Endothelial cell of umbilical vein (primary cell): ENCODE results near the gene PPP1R9A. TPM values are rescaled to one million over a fixed set of nuclear protein-coding genes. Genes with fewer than 3 reads are reported as not detected.

Experiments
- BruUV-seq: library from RNA; stranded (reverse); fragments of 400-500 nt; replicated peaks from 2 replicates; lab custom pipeline; 2021; lab: Mats Ljungman, UMichigan
- CTCF ChIA-PET: fragments of 300-600, 350-600 bp; sonication (Branson Sonifier 250); formaldehyde crosslinking; loops from one replicate; lab custom pipeline; 2021; ENCODE audit warnings: antibody characterized with exemption, inconsistent platforms; lab: Charles Lee
- POLR2A ChIA-PET: fragments of 300-600, 350-600 bp; sonication (Branson Sonifier 250); formaldehyde crosslinking; loops from one replicate; lab custom pipeline; 2021; ENCODE audit warnings: antibody characterized with exemption, inconsistent platforms; lab: Charles Lee
- DNase-seq: peaks from one replicate; pipeline ENCODE4 v3.0.0-alpha.2; 2011; ENCODE audit warnings: low read depth, low spot score
- FAIRE-seq: peaks from 2 replicates; lab custom pipeline; 2011; peaks lifted over from hg19 to GRCh38; lab: Jason Lieb, UNC
- H2AFZ ChIP-seq: 2 replicates; pipeline ENCODE4 v1.6.0; 2012; ENCODE audit warnings: low read depth, low read length, control low read depth, inconsistent platforms
- H3K27ac ChIP-seq: 2 replicates; pipeline ENCODE4 v1.5.1; 2011; ENCODE audit warnings: low read depth, mild to moderate bottlenecking, control low read depth, low read length, moderate library complexity; ENCODE audit not compliant: insufficient read depth
- H3K27me3 ChIP-seq, 2 experiments: 2 replicates each; pipeline versions ENCODE4 v1.6.0 to v1.6.1; 2011; ENCODE audit warnings: low read length in 2 of 2, mixed read lengths in 1 of 2; ENCODE audit not compliant: control insufficient read depth in 2 of 2, insufficient read depth in 2 of 2
- H3K36me3 ChIP-seq, 2 experiments: 2 replicates in 1 of 2; 3 replicates in 1 of 2; pipeline ENCODE4 v1.5.1; 2011; ENCODE audit warnings: low read length in 2 of 2, mild to moderate bottlenecking in 1 of 2, moderate library complexity in 1 of 2; ENCODE audit not compliant: control insufficient read depth in 2 of 2, insufficient read depth in 2 of 2; ENCODE audit errors: extremely low read depth in 1 of 2
- H3K4me1 ChIP-seq: 3 replicates; pipeline ENCODE4 v1.5.1; 2011; ENCODE audit warnings: mild to moderate bottlenecking, low read length; ENCODE audit not compliant: control insufficient read depth, insufficient read depth; ENCODE audit errors: extremely low read depth
- H3K4me2 ChIP-seq: 2 replicates; pipeline ENCODE4 v1.6.1; 2011; ENCODE audit warnings: low read length, control low read depth, mixed read lengths; ENCODE audit not compliant: insufficient read depth
- H3K4me3 ChIP-seq, 3 experiments: fragments of 200-600 bp in 1 of 3; sonication (generic), shearing (Covaris generic) in 1 of 3; replicated peaks in 1 of 3; 2 replicates each; pipeline ENCODE4 v1.5.1; 2011 to 2016; ENCODE audit warnings: control low read depth in 3 of 3, low read length in 3 of 3, mild to moderate bottlenecking in 2 of 3, inconsistent platforms in 1 of 3, low read depth in 1 of 3, moderate library complexity in 1 of 3; ENCODE audit not compliant: insufficient read depth in 1 of 3
- H3K79me2 ChIP-seq: 2 replicates; pipeline ENCODE4 v1.6.0; 2012; ENCODE audit warnings: low read length, inconsistent platforms; ENCODE audit not compliant: control insufficient read depth, insufficient read depth
- H3K9ac ChIP-seq: replicated peaks from 2 replicates; pipeline ENCODE3; 2011; ENCODE audit warnings: low read length, control low read depth; ENCODE audit not compliant: insufficient read depth; ENCODE audit errors: extremely low read depth
- H3K9me1 ChIP-seq: replicated peaks from 3 replicates; pipeline ENCODE4 v1.6.0; 2011; ENCODE audit warnings: mild to moderate bottlenecking, low read length; ENCODE audit not compliant: control insufficient read depth, insufficient read depth; ENCODE audit errors: extremely low read depth
- H3K9me3 ChIP-seq: replicated peaks from 2 replicates; pipeline ENCODE4 v1.5.1; 2012; ENCODE audit warnings: low read length, inconsistent platforms; ENCODE audit not compliant: control insufficient read depth, insufficient read depth
- H4K20me1 ChIP-seq: replicated peaks from 2 replicates; pipeline ENCODE3; 2011; ENCODE audit warnings: mild to moderate bottlenecking, low read length; ENCODE audit not compliant: control insufficient read depth, insufficient read depth; ENCODE audit errors: extremely low read depth
- CTCF ChIP-seq, 2 donors: IDR thresholded peaks; 1 replicate in 1 of 2; 2 replicates in 1 of 2; pipeline ENCODE4 v1.5.1; 2011; ENCODE audit warnings: low read length in 2 of 2, mild to moderate bottlenecking in 2 of 2, moderate library complexity in 2 of 2, control low read depth in 1 of 2, inconsistent platforms in 1 of 2, low read depth in 1 of 2; ENCODE audit not compliant: insufficient read depth in 1 of 2; ENCODE audit errors: extremely low read depth in 1 of 2
- EZH2 ChIP-seq: IDR thresholded peaks from 2 replicates; pipeline ENCODE4 v1.6.1; 2012; ENCODE audit warnings: borderline replicate concordance, low read depth, mild to moderate bottlenecking, moderate library complexity, low read length, inconsistent platforms; ENCODE audit not compliant: severe bottlenecking
- FOS ChIP-seq: IDR thresholded peaks from 2 replicates; pipeline ENCODE4 v1.6.1; 2011; ENCODE audit warnings: mild to moderate bottlenecking, low read length, moderate library complexity, borderline replicate concordance; ENCODE audit not compliant: insufficient read depth
- JUN ChIP-seq: IDR thresholded peaks from 2 replicates; pipeline ENCODE4 v1.6.1; 2011; ENCODE audit warnings: borderline replicate concordance, low read depth; ENCODE audit not compliant: insufficient read length, insufficient read depth
- MAX ChIP-seq: IDR thresholded peaks from 2 replicates; pipeline ENCODE4 v1.6.1; 2011; ENCODE audit not compliant: insufficient read depth, insufficient read length
- MYC ChIP-seq: IDR thresholded peaks from one replicate; pipeline ENCODE4 v1.6.1; 2011; ENCODE audit warnings: mild to moderate bottlenecking, low read depth, low read length
- POLR2A ChIP-seq: IDR thresholded peaks from 2 replicates; pipeline ENCODE4 v1.6.1; 2012; ENCODE audit warnings: low read depth, mild to moderate bottlenecking, control low read depth, low read length
- POLR2AphosphoS5 ChIP-seq: IDR thresholded peaks from 2 replicates; pipeline ENCODE4 v1.6.1; 2012; ENCODE audit warnings: low read depth, mild to moderate bottlenecking, control low read depth, low read length, moderate library complexity; ENCODE audit not compliant: insufficient read depth
- dilution Hi-C: fragments of 300-500 bp; cut with MboI; formaldehyde crosslinking; loops from one replicate; pipeline ENCODE4 v1.15.0; 2019; ENCODE audit warnings: low sequenced_read_pairs; ENCODE audit not compliant: extremely low pct_ligation_motif_present
- intact Hi-C: fragments of 100-400 bp; cut with micrococcal nuclease; formaldehyde crosslinking; loops from one replicate; pipeline ENCODE4 v1.10.0; 2022
- polyA plus RNA-seq, 4 experiments: library from polyadenylated mRNA; depleted of rRNA in 3 of 4; stranded (reverse) in 3 of 4; unstranded in 1 of 4; fragments of >200 nt; gene quantifications; 2 replicates each; pipeline versions ENCODE4 v1.2.1 to v1.2.3, GENCODE V29; 2011 to 2012; ENCODE audit warnings: missing spikeins in 1 of 4
- total RNA-seq: library from RNA; stranded (reverse); gene quantifications from 2 replicates; pipeline ENCODE4 v1.2.3, GENCODE V29; 2021

The PPP1R9A gene
- total and polyA plus RNA-seq, 2 donors (not counting 3 experiments of a cell fraction or from before 2014, with no cell fraction given): 0.50 to 3.0 TPM

- CTCF ChIA-PET: no interaction called here
- no peak overlapping the region for H3K4me2 ChIP-seq
- no peaks in the 10 kb centered on the region for H4K20me1 ChIP-seq
- H3K9me1 ChIP-seq: no peaks in the 10 kb centered on the region
- POLR2A ChIA-PET: no interaction called here
- no peaks in the 10 kb centered on the region for H3K4me1 ChIP-seq
- no peaks in the 10 kb centered on the region for H3K36me3 ChIP-seq
- H3K79me2 ChIP-seq: no peaks in the 10 kb centered on the region
- no peaks in the 10 kb centered on the region for H3K27me3 ChIP-seq
- BruUV-seq: no TSS peak
- dilution Hi-C loops (no loop called here), intact Hi-C loops (no loop called here)
- no peak for DNase-seq
- no peak overlapping the region for H3K9ac ChIP-seq
- peak; percentile 18 for FAIRE-seq
- H2AFZ ChIP-seq: no peak overlapping the region
- H3K9me3 ChIP-seq: no peaks in the 10 kb centered on the region
- H3K4me3 ChIP-seq: no peak overlapping the region
- no peak for TF ChIP-seq CTCF (IDR thresholded peaks at IDR 0.05; ENCODE audit: extremely low read depth in 1 of 2, insufficient read depth in 1 of 2, low read depth in 1 of 2, low read length in 2 of 2)
- no peak for TF ChIP-seq JUN
- TF ChIP-seq EZH2: no peak
- TF ChIP-seq MAX: no peak
- TF ChIP-seq FOS: no peak
- TF ChIP-seq POLR2AphosphoS5: no peak
- no peak for TF ChIP-seq MYC
- TF ChIP-seq POLR2A: no peak
- no peak overlapping the region for H3K27ac ChIP-seq
These were observed 302.4 kb downstream of the PPP1R9A start for GRCh38 chr7:95209788-95210187.
